ENCODE measurements around the gene ACTMAP. TPM values are rescaled to one million over a fixed set of nuclear protein-coding genes. Genes with fewer than 3 reads are reported as not detected.

Gene ACTMAP
- total and polyA plus RNA-seq, 2 of the 13 experiments (the other 11 are each of a cell fraction or from before 2014, with no cell fraction given): 2.2 to 7.9 TPM

- no peak for TF ChIP-seq CCAR2 (optimal IDR thresholded peaks at IDR 0.05; ENCODE audit: low read depth, low read length)
- no peak for TF ChIP-seq MTA3 (CRISPR knock-in tag; IDR thresholded peaks at IDR 0.05)
- no peak for TF ChIP-seq ZNF709 (CRISPR knock-in tag; IDR thresholded peaks at IDR 0.05)
- TF ChIP-seq PHF21A (CRISPR knock-in tag; IDR thresholded peaks at IDR 0.05): no peak
- peak; percentile 87 for TF ChIP-seq MYC (CRISPR knock-in tag; IDR thresholded peaks at IDR 0.05; ENCODE audit: borderline replicate concordance)
- no peak for TF ChIP-seq POLR2AphosphoS2 (IDR thresholded peaks at IDR 0.05; ENCODE audit: low read depth, low read length)
- peak; percentile 86 for TF ChIP-seq RBFOX2 (IDR thresholded peaks at IDR 0.05; ENCODE audit: low read depth, low read length)
- TF ChIP-seq JDP2 (CRISPR knock-in tag; IDR thresholded peaks at IDR 0.05; ENCODE audit: borderline replicate concordance): no peak
- no peak for TF ChIP-seq ZNF33A (CRISPR knock-in tag; IDR thresholded peaks at IDR 0.05; ENCODE audit: borderline replicate concordance)
- TF ChIP-seq FUBP1 (CRISPR knock-in tag; IDR thresholded peaks at IDR 0.05; ENCODE audit: borderline replicate concordance): no peak
- no peak for TF ChIP-seq ZFP62 (CRISPR knock-in tag; IDR thresholded peaks at IDR 0.05)
- TF ChIP-seq PBX2 (CRISPR knock-in tag; IDR thresholded peaks at IDR 0.05): no peak
- TF ChIP-seq SIX1 (CRISPR knock-in tag; IDR thresholded peaks at IDR 0.05; ENCODE audit: borderline replicate concordance): no peak
- TF ChIP-seq, protein P1, sequence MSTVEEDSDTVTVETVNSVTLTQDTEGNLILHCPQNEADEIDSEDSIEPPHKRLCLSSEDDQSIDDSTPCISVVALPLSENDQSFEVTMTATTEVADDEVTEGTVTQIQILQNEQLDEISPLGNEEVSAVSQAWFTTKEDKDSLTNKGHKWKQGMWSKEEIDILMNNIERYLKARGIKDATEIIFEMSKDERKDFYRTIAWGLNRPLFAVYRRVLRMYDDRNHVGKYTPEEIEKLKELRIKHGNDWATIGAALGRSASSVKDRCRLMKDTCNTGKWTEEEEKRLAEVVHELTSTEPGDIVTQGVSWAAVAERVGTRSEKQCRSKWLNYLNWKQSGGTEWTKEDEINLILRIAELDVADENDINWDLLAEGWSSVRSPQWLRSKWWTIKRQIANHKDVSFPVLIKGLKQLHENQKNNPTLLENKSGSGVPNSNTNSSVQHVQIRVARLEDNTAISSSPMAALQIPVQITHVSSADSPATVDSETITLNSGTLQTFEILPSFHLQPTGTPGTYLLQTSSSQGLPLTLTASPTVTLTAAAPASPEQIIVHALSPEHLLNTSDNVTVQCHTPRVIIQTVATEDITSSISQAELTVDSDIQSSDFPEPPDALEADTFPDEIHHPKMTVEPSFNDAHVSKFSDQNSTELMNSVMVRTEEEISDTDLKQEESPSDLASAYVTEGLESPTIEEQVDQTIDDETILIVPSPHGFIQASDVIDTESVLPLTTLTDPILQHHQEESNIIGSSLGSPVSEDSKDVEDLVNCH (CRISPR knock-in tag; IDR thresholded peaks at IDR 0.05): peak; percentile 98; the same call in 1 of the 2 replicates
- no peak; the same call in 1 of the 2 replicates for TF ChIP-seq ZNF704 (CRISPR knock-in tag; IDR thresholded peaks at IDR 0.05; ENCODE audit: borderline replicate concordance)
- TF ChIP-seq ZBTB21 (CRISPR knock-in tag; IDR thresholded peaks at IDR 0.05): no peak
- no peak for TF ChIP-seq TAF15 (IDR thresholded peaks at IDR 0.05; ENCODE audit: low read depth, low read length, poor library complexity, severe bottlenecking)
- no peak for TF ChIP-seq ZBTB3 (CRISPR knock-in tag; IDR thresholded peaks at IDR 0.05; ENCODE audit: borderline replicate concordance, low read depth)
- TF ChIP-seq, protein P2, sequence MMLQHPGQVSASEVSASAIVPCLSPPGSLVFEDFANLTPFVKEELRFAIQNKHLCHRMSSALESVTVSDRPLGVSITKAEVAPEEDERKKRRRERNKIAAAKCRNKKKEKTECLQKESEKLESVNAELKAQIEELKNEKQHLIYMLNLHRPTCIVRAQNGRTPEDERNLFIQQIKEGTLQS (CRISPR knock-in tag; IDR thresholded peaks at IDR 0.05): no peak
- no peak for TF ChIP-seq FOXO1 (CRISPR knock-in tag; IDR thresholded peaks at IDR 0.05)
These were observed 729 bp upstream of the ACTMAP start, which contains the start of gene SNRPA (continued) for GRCh38 chr19:40750874-40751537.
